H9 (cell line): ENCODE measurements around the gene TMEM175. TPM values are rescaled to one million over a fixed set of nuclear protein-coding genes. Genes with fewer than 3 reads are reported as not detected.
A peak's percentile ranks its signal among the peaks of the same experiment; 100 is the strongest.

Experiments used
- DNase-seq: peaks from one replicate; pipeline ENCODE4 v3.0.0-alpha.2; 2017
- H2AFZ ChIP-seq: one replicate; pipeline ENCODE4 v1.6.1; 2013; ENCODE audit warnings: mild to moderate bottlenecking, low read length, control low read depth, moderate library complexity
- H2AK5ac ChIP-seq: 2 replicates; pipeline ENCODE4 v1.6.1; 2013; ENCODE audit warnings: low read length, control low read depth, mixed read lengths; ENCODE audit not compliant: insufficient read length
- H2BK120ac ChIP-seq: one replicate; pipeline ENCODE4 v1.6.1; 2013; ENCODE audit warnings: low read depth, mild to moderate bottlenecking, low read length, control low read depth, inconsistent platforms; ENCODE audit not compliant: poor library complexity, severe bottlenecking
- H2BK12ac ChIP-seq: 2 replicates; pipeline ENCODE4 v1.6.1; 2013; ENCODE audit warnings: low read length, control low read depth, mixed read lengths, low read depth; ENCODE audit not compliant: insufficient read length
- H2BK15ac ChIP-seq: 2 replicates; pipeline ENCODE4 v1.6.1; 2013; ENCODE audit warnings: low read depth, low read length, control low read depth
- H2BK20ac ChIP-seq: one replicate; pipeline ENCODE4 v1.6.1; 2013; ENCODE audit warnings: low read depth, mild to moderate bottlenecking, low read length, control low read depth, inconsistent platforms; ENCODE audit not compliant: poor library complexity, severe bottlenecking
- H2BK5ac ChIP-seq: 2 replicates; pipeline ENCODE4 v1.6.1; 2013; ENCODE audit warnings: low read length, control low read depth, mixed read lengths; ENCODE audit not compliant: insufficient read length
- H3K14ac ChIP-seq: 2 replicates; pipeline ENCODE4 v1.6.1; 2013; ENCODE audit warnings: low read length, control low read depth; ENCODE audit not compliant: insufficient read depth
- H3K18ac ChIP-seq: 2 replicates; pipeline ENCODE4 v1.6.1; 2013; ENCODE audit warnings: low read depth, mild to moderate bottlenecking, mixed read lengths, low read length, control low read depth; ENCODE audit not compliant: insufficient read length
- H3K23ac ChIP-seq: 2 replicates; pipeline ENCODE4 v1.6.1; 2013; ENCODE audit warnings: low read length, control low read depth, mixed read lengths, low read depth; ENCODE audit not compliant: insufficient read length
- H3K23me2 ChIP-seq: 2 replicates; pipeline ENCODE4 v1.6.1; 2013; ENCODE audit warnings: low read depth, mild to moderate bottlenecking, mixed read lengths, low read length, control low read depth; ENCODE audit not compliant: insufficient read length, poor library complexity, severe bottlenecking
- H3K27ac ChIP-seq: 2 replicates; pipeline ENCODE4 v1.5.1; 2013; ENCODE audit warnings: low read length, control low read depth, mixed read lengths, low read depth; ENCODE audit not compliant: insufficient read length
- H3K27me3 ChIP-seq: 2 replicates; pipeline ENCODE4 v1.6.1; 2013; ENCODE audit warnings: low read length, control low read depth, inconsistent platforms; ENCODE audit not compliant: insufficient read depth
- H3K4ac ChIP-seq: 2 replicates; pipeline ENCODE4 v1.6.1; 2013; ENCODE audit warnings: low read depth, mild to moderate bottlenecking, control low read depth, inconsistent platforms, low read length, moderate library complexity
- H3K4me1 ChIP-seq: 2 replicates; pipeline ENCODE4 v1.6.1; 2013; ENCODE audit warnings: low read length, control low read depth, inconsistent platforms; ENCODE audit not compliant: insufficient read depth
- H3K4me2 ChIP-seq: 2 replicates; pipeline ENCODE4 v1.6.1; 2013; ENCODE audit warnings: low read length, control low read depth, mixed read lengths; ENCODE audit not compliant: insufficient read length, insufficient read depth
- H3K56ac ChIP-seq: 2 replicates; pipeline ENCODE4 v1.6.1; 2013; ENCODE audit warnings: low read depth, mild to moderate bottlenecking, mixed read lengths, low read length, control low read depth; ENCODE audit not compliant: insufficient read length
- H3K79me1 ChIP-seq: 2 replicates; pipeline ENCODE4 v1.6.1; 2013; ENCODE audit warnings: low read depth, mild to moderate bottlenecking, moderate library complexity, low read length, control low read depth, inconsistent platforms; ENCODE audit not compliant: insufficient read depth, poor library complexity, severe bottlenecking
- H3K79me2 ChIP-seq: 2 replicates; pipeline ENCODE4 v1.6.1; 2013; ENCODE audit warnings: low read length, control low read depth, inconsistent platforms; ENCODE audit not compliant: insufficient read depth
- H3K9ac ChIP-seq: 2 replicates; pipeline ENCODE4 v1.6.1; 2013; ENCODE audit warnings: low read length, control low read depth, mixed read lengths; ENCODE audit not compliant: insufficient read length; ENCODE audit errors: extremely low read depth
- H3K9me3 ChIP-seq: one replicate; pipeline ENCODE4 v1.6.1; 2013; ENCODE audit warnings: low read depth, low read length, inconsistent platforms; ENCODE audit not compliant: control insufficient read depth
- H3T11ph ChIP-seq: one replicate; pipeline ENCODE4 v1.6.1; 2013; ENCODE audit warnings: mild to moderate bottlenecking, low read length, control low read depth, inconsistent platforms
- H4K20me1 ChIP-seq: one replicate; pipeline ENCODE4 v1.6.1; 2013; ENCODE audit not compliant: control insufficient read depth, insufficient read length, insufficient read depth
- H4K5ac ChIP-seq: 2 replicates; pipeline ENCODE4 v1.6.1; 2013; ENCODE audit warnings: low read depth, mild to moderate bottlenecking, mixed read lengths, low read length, control low read depth; ENCODE audit not compliant: insufficient read length
- H4K8ac ChIP-seq: replicated peaks from 2 replicates; pipeline ENCODE4 v1.6.1; 2013; ENCODE audit warnings: low read length, control low read depth, mixed read lengths, low read depth; ENCODE audit not compliant: insufficient read length
- H4K91ac ChIP-seq: 2 replicates; pipeline ENCODE4 v1.6.1; 2013; ENCODE audit warnings: low read depth, mild to moderate bottlenecking, moderate library complexity, mixed read lengths, low read length, control low read depth; ENCODE audit not compliant: insufficient read length
- H3K27ac Mint-ChIP-seq, 3 experiments: 2 replicates in 2 of 3; 3 replicates in 1 of 3; pipeline ENCODE4 v1.8.0; 2020 to 2021; ENCODE audit warnings: mixed read lengths in 3 of 3, mild to moderate bottlenecking in 1 of 3, moderate library complexity in 1 of 3
- H3K27me3 Mint-ChIP-seq: 2 replicates; pipeline ENCODE4 v1.8.0; 2021; ENCODE audit warnings: low read depth, mild to moderate bottlenecking, moderate library complexity, mixed read lengths
- H3K36me3 Mint-ChIP-seq, 3 experiments: 2 replicates in 2 of 3; 3 replicates in 1 of 3; pipeline ENCODE4 v1.8.0; 2020 to 2021; ENCODE audit warnings: low read depth in 3 of 3, mixed read lengths in 3 of 3; ENCODE audit not compliant: insufficient read depth in 1 of 3
- H3K4me1 Mint-ChIP-seq, 2 experiments: 2 replicates each; pipeline ENCODE4 v1.8.0; 2020; ENCODE audit warnings: mixed read lengths in 2 of 2
- H3K4me3 Mint-ChIP-seq, 2 experiments: 2 replicates in 1 of 2; 3 replicates in 1 of 2; pipeline ENCODE4 v1.8.0; 2020 to 2021; ENCODE audit warnings: mild to moderate bottlenecking in 2 of 2, mixed read lengths in 2 of 2, moderate library complexity in 1 of 2
- H3K9me3 Mint-ChIP-seq, 2 experiments: 2 replicates in 1 of 2; 3 replicates in 1 of 2; pipeline ENCODE4 v1.8.0; 2020; ENCODE audit warnings: mild to moderate bottlenecking in 2 of 2, mixed read lengths in 2 of 2, moderate library complexity in 1 of 2
- CTCF ChIP-seq: fragments of 200-600 bp; sonication (generic); conservative IDR thresholded peaks from 3 replicates; pipeline ENCODE4 v1.8.0; 2021; ENCODE audit warnings: antibody characterized with exemption, mild to moderate bottlenecking
- WGBS: extraction: QIAGEN DNeasy Blood & Tissue Kit; methylation state at CpG from one replicate; pipeline ENCODE4 v1.1.7; 2013; ENCODE audit warnings: missing lambda C conversion rate, low lambda C conversion rate, mixed read lengths; ENCODE audit not compliant: insufficient read length; ENCODE audit errors: extremely low coverage; 5-methylcytosine and 5-hydroxymethylcytosine counted together
- total RNA-seq: library from RNA; stranded (reverse); gene quantifications from 2 replicates; pipeline ENCODE4 v1.2.1, GENCODE V29; 2021

TMEM175 gene
- total RNA-seq, 1 experiment from 2014 or later: 6.4 TPM

GRCh38 chr4:887034-887763 is 45.1 kb upstream of the TMEM175 start:
- Mint-ChIP-seq H3K4me3 (no peak overlapping the region), H3K27me3 (no peaks in the 10 kb centered on the region)
- H2BK12ac ChIP-seq: no peak overlapping the region

More at GRCh38 chr4:887034-887763, 45.1 kb upstream of the TMEM175 start:
- H3K27ac Mint-ChIP-seq: peak overlapping the region in 2 of 3 experiments; percentile 44 to 78; a peak in 1 of 7 replicates
- no peak overlapping the region for H3K4me2 ChIP-seq
- H3K36me3 Mint-ChIP-seq: peaks cover 13 to 33% (median 28%) of the 10 kb centered on the region in 3 experiments; a peak in 6 of 7 replicates
- no peak overlapping the region for H2AK5ac ChIP-seq
- no peak overlapping the region for H4K8ac ChIP-seq
- H2BK120ac ChIP-seq: no peak overlapping the region
- H3K79me2 ChIP-seq: no peaks in the 10 kb centered on the region
- H3K4ac ChIP-seq: no peak overlapping the region
- H3T11ph ChIP-seq: no peak overlapping the region
- no peak overlapping the region for H2AFZ ChIP-seq
- no peaks in the 10 kb centered on the region for H3K9me3 ChIP-seq
- H3K23ac ChIP-seq: no peak overlapping the region
- no peak overlapping the region for H2BK5ac ChIP-seq
- no peak overlapping the region for H3K27ac ChIP-seq
- no peak overlapping the region for H2BK15ac ChIP-seq
- H3K27me3 ChIP-seq: no peaks in the 10 kb centered on the region
- WGBS: no CpG with 5 or more reads among the region's 63 CpGs
- H4K91ac ChIP-seq: no peak overlapping the region
- H3K4me1 Mint-ChIP-seq: no peaks in the 10 kb centered on the region
- no peak overlapping the region for H4K5ac ChIP-seq
- H3K79me1 ChIP-seq: no peaks in the 10 kb centered on the region
- DNase-seq: no peak
- no peak for TF ChIP-seq CTCF
- H3K14ac ChIP-seq: no peak overlapping the region
- peaks cover 2 to 4% of the 10 kb centered on the region in 2 experiments; a peak in 2 of 5 replicates for H3K9me3 Mint-ChIP-seq
- no peak overlapping the region for H2BK20ac ChIP-seq
- H4K20me1 ChIP-seq: no peaks in the 10 kb centered on the region
- H3K4me1 ChIP-seq: no peaks in the 10 kb centered on the region
- H3K18ac ChIP-seq: no peak overlapping the region
- H3K56ac ChIP-seq: no peak overlapping the region
- no peaks in the 10 kb centered on the region for H3K23me2 ChIP-seq
- no peak overlapping the region for H3K9ac ChIP-seq
